Hippocampal formation (tissue), 2 donors: Measurements from ENCODE around the gene TEX22.

Experiments
- DNase-seq, 2 donors: peaks; one replicate each; lab custom pipeline; 2025; lab: John Stamatoyannopoulos, UW

The TEX22 gene

GRCh38 chr14:105399466-105399775 lies 1.1 kb downstream of the TEX22 start:
- no peak for DNase-seq

GRCh38 chr14:105400016-105400415 lies 1.7 kb downstream of the TEX22 start:
- no peak for DNase-seq

DNA sequence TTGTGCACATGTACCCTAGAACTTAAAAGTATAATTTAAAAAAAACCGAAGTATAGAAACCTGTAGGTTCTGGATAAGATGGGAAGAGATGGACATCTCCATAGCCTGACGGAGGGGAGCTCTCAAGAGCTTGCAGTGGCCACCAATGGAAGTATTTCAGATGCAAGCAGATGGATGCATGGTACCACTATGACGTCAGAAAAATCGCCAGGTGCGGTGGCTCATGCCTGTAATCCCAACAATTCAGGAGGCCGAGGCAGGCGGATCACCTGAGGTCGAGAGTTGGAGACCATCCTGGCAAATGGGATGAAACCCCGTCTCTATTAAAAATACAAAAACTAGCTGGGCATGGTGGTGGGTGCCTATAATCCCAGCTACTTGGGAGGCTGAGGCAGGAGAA lies 3.4 kb downstream of the TEX22 start:
- DNase-seq, result no peak

GRCh38 chr14:105408592-105408991 lies 10.3 kb downstream of the TEX22 start:
- DNase-seq, result no peak

DNA sequence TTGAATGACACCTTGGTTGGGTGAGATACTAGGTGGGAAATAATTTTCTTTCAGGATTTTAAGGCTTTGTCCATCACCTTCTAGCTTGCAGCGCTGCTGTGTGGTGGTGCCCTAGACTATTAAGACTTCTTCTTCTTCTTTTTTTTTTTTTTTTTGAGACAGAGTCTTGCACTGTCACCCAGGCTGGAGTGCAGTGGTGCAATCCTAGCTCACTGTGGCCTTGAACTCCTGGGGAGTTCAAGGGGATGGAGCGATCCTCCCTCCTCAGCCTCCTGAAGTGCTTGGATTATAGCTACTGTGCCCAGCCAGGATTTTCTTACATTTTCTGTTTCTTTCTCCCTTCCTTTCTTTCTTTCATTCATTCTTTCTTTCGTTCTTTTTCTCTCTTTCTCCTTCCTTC lies 11.0 kb downstream of the TEX22 start:
- no peak for DNase-seq

GRCh38 chr14:105410642-105411016 lies 12.3 kb downstream of the TEX22 start:
- DNase-seq, result no peak

DNA sequence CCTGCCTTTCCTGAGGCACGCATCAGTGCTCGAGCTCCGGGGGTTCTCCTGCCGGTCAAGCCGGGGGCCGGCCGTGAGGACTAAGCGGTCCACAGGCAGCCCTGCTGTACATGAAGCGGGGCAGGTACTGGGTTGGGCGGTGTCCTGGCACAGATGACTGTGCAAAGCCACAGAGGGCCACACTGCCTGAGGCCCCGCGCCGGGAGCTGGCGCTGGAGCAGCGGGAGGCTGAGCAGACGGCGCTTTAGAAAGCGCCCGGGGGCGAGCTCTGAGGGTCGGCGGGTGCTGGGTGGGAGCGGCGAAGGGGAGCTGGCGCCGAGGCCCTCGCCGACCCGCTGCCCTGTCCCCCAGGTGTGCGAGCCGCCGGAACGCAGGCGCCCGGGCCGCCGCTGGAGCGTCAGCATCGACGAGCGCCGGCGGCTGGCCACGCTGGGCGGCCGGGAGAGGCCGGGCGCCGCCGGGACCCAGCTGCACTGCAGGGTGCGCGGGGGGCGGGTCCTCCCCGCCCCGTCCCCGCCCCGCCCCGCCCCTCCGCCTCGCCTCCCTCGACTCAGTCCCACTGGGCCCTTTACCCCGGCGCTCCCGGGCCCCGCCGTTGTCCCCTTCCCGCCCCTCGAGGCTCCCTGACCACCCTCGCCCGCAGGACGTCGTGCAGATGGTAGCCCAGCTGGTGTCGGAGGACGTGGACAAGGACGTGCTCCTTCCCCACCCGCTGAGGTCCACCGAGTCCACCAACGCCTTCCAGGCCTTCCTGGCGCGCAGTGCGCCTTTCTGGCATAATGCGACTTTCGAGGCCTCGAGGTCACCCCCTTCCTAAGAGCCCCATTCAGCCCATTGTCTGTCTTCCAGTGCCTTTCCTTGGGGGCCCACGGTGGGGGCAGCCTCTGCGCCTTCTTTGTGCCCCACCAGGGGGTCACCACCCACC lies 12.9 kb downstream of the TEX22 start:
- no peak for DNase-seq

- no peak for DNase-seq
These were observed 13.8 kb downstream of the TEX22 start for GRCh38 chr14:105411985-105412770.

GRCh38 chr14:105412771-105413543 lies 14.6 kb downstream of the TEX22 start:
- DNase-seq, result no peak

DNA sequence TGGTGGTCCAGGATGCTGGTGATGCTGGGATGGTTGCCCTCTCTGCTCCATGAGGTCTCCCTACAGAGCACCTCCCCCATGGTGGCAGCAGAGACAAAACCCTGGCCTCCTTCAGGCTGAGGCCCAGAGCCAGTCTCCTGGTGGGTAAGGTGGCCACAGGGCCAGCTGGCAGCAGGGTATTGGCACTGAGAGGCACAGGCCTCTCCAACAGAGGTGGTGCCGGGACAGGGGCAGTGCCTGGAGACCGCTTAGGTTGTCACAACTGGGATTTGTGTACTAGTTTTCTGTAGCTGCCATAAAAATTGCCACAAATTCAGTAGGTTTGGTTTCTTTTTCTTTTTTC lies 15.2 kb downstream of the TEX22 start:
- DNase-seq, result peak in 1 of 2 donors; percentile 26

- DNase-seq, result peak; percentile 51 to 69
These were observed 16.4 kb downstream of the TEX22 start for GRCh38 chr14:105414456-105415371.

- DNase-seq, result no peak
These were observed 17.4 kb downstream of the TEX22 start for GRCh38 chr14:105415481-105416428.

GRCh38 chr14:105416671-105417070 lies 18.3 kb downstream of the TEX22 start:
- no peak for DNase-seq

GRCh38 chr14:105417690-105418121 lies 19.4 kb downstream of the TEX22 start:
- no peak for DNase-seq

GRCh38 chr14:105418269-105419194 lies 20.2 kb downstream of the TEX22 start:
- DNase-seq, result no peak

GRCh38 chr14:105419195-105420091 lies 21.1 kb downstream of the TEX22 start, which contains the start of gene MTA1:
MTA1 (plus strand) TSS chr14:105419827; CDS start chr14:105420036, 209 bp downstream.
- peak in 1 of 2 donors; percentile 7 for DNase-seq

DNA sequence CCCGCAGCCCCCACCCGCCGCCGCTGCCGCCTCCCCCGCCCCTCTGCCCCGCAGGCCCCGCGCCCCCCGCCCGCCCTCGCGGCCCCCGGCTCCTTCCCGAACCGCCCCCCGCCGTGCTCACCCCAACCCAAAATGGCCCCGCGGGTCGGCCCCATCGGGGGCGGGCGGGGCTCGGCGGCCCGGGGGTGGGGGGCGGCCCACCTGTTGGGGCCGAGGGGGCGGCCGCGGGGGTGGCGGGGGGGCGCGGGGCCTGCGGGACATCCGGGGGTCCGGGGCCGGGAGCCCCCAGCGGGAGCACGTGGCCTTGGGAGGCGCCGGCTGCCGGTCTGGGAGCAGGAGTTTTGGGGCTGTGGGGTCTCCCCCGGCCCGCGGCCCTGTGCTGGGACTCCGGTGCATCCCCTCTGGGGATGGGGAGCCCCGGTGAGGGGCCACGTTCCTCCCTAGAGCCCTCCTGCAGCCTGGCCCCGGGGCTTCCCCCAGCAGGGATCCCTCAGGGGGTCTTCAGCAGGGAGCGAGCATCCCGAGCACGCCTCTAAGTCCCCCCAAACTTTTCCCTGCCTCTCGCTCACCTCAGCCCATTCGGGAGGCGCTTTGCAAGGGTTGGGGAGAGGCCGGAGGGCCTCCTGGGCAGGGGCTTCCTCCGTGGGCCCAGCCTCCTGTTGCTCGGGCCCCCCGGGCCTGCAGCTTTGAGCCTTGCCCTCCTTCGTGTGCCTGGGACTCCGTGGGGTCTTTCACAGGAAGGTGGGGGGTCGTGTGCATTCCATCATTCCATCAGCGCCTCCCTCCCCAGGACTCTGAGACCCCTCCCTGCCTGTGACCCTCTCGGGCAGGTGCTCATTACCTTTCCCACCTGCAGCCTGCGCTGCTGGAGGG lies 22.0 kb downstream of the TEX22 start:
- DNase-seq, result no peak
